HG02759 (cell line): ENCODE data around the gene SCAPER.
"Not testable (repeated sequence)": the region's sequence is repeated elsewhere in the genome, so short reads cannot be mapped to it uniquely, and the experiment has no call there.

Experiments used
- ATAC-seq: cut with Tn5 transposase; IDR thresholded peaks from one replicate; pipeline ENCODE4 v1.9.1; 2021; ENCODE audit warnings: mild to moderate bottlenecking, moderate library complexity; ENCODE audit not compliant: unreplicated experiment

SCAPER gene

GRCh38 chr15:76787273-76787672 is 117.9 kb downstream of the SCAPER start:
- ATAC-seq = no peak

DNA sequence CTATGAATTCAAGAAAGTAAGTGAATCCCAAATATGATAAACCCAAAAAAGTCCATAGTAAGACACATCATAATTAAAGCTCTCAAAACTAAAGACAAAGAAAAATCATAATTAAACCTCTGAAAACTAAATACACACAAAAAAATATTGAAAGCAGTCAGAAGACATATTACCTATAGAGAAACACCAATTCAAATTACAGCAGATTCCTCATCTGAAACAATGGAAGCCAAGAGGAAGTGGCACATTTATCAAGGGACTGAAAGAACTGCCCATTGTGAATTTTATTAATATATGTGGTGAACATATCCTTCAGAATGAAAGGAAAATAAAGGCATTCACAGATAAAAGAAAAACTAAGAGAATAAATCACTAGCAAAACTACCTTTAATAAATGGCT is 128.2 kb downstream of the SCAPER start:
- no peak for ATAC-seq

GRCh38 chr15:76776480-76776879 is 128.7 kb downstream of the SCAPER start:
- ATAC-seq = no peak

GRCh38 chr15:76773234-76773633 is 131.9 kb downstream of the SCAPER start:
- no peak for ATAC-seq

- no peak for ATAC-seq
Measured at GRCh38 chr15:76772776-76773175, 132.4 kb downstream of the SCAPER start.

DNA sequence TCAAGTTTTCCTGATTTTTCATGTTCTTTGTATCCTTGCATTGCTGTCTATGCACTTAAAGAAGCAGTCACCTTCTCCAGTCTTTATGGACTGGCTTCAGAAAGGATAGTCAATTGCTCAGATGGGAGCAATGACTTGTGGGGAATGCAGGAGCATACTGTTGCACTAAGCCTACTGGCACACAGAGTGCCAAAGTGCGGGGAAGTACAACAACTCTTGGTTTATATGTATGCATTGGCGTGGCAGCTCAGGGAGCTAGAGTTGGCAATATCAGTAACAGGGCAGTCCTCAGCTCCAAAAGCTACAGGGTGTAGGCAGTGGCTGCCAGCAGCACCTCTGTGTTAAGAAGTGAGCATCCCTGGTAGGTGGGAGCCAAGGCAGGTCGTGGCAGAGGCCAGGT is 141.1 kb downstream of the SCAPER start:
- no peak for ATAC-seq

GRCh38 chr15:76763554-76763953 is 141.6 kb downstream of the SCAPER start:
- ATAC-seq = no peak

DNA sequence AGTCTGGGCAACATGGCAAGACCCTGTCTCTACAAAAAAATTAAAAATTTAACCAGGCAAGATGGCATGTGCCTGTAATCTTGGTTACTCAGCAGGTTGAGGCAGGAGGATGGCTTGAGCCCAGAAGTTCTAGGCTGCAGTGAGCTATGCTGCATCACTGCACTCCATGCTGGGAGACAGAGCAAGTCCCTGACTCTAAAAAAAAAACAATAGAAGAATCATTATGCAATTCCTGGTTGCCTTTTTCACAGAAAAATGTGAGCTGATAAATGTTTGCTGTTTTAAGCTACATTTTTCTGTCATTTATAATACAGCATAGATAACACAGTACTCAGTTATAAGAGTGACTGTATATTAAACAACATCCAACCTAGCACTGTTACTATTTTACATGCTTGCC is 148.8 kb downstream of the SCAPER start:
- no peak for ATAC-seq

- no peak for ATAC-seq
Measured at GRCh38 chr15:76753771-76754170, 151.4 kb downstream of the SCAPER start.

DNA sequence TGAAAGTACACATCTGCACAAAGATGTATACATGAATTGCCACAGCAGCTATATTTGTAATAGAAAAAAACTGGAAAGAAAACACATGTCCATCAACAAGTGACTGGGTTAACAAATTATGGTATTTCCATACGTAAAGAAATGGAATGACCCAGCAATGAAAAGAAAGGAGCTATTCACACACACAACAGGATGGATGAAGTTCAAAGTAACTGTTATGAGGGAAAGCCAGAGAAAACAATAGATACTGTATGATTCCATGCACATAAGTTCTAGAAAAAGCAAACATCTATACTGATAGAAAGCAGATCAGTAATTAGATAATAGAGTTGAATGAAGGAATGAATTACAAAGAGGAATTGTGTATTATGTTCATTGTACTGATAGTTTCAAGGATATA is 152.0 kb downstream of the SCAPER start:
- no peak for ATAC-seq

DNA sequence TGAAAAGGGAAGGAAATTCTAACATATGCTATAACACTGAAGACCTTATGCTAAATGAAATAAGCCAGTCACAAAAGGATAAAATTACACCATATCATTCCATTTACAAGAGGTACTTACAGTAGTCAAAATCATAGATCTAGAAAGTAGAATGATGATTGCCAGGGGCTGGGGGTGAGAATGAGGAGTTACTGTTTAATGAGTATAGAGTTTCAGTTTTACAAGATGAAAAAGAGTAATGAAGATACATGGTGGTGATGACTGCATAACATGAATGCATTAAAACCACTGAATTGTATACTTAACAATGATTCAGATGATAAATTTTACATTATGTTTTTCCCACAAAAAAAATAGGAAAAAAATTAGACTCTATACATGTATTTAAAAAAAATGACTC is 152.6 kb downstream of the SCAPER start:
- no peak for ATAC-seq

- no peak for ATAC-seq
Measured at GRCh38 chr15:76737573-76737972, 167.6 kb downstream of the SCAPER start.

DNA sequence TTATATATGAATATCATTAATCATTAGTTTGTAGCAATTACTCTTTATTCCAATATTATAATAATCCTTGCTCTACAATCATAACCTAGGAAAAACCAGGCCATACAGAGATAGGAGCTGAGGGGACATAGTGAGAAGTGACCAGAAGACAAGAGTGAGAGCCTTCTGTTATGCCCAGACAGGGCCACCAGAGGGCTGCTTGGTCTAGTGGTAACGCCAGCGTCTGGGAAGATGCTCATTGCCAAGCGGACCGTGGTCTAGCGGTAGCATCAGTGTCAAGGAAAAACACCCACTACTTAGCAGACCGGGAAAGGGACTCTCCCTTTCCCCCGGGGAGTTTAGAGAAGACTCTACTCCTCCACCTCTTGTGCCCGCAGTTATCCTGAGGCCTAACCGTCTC is 172.8 kb downstream of the SCAPER start:
- ATAC-seq = not testable (repeated sequence)

GRCh38 chr15:76730262-76730661 is 174.9 kb downstream of the SCAPER start:
- ATAC-seq = no peak

DNA sequence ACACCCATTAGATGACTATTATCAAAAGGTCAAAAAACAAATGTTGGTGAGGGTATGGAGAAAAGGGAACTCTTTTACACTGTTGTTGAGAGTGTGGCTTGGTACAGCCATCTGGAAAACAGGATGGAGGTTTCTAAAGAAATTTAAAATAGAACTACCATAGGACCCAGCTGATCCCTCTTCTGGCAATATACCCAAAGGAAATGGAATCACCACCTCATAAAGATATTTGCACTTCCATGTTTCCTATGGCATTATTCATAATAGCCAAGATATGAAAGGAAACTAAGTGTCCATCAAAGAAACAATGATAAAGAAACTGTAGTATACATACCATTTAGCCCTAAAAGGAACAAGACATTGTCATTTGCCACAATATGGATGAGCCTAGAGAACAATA is 186.3 kb downstream of the SCAPER start:
- ATAC-seq = no peak

DNA sequence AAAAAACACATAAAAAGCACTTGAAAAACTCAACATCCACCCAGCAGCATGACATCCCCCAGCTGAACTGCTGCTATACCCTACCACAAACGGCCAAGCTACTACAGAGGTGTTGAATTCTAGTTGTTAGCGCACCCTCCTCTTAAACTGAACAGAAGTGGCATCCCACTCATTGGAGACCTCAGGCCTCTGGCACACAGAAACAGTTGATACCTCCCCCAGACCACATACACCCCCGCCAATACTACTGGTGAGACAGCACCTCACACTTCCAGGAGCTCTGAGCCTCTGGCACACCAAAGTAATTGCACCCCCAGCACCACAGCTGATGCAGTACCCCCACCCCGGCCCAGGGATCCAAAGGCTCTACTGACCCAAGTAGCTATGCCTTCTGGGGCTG is 190.2 kb downstream of the SCAPER start:
- no peak for ATAC-seq

GRCh38 chr15:76711351-76711827 is 193.8 kb downstream of the SCAPER start:
- ATAC-seq = no peak

- ATAC-seq = not testable (repeated sequence)
Measured at GRCh38 chr15:76704032-76704431, 201.1 kb downstream of the SCAPER start.

- ATAC-seq = no peak
Measured at GRCh38 chr15:76696840-76697239, 208.3 kb downstream of the SCAPER start.

- ATAC-seq = not testable (repeated sequence)
Measured at GRCh38 chr15:76692546-76692945, 212.6 kb downstream of the SCAPER start.

- ATAC-seq = not testable (repeated sequence)
Measured at GRCh38 chr15:76687592-76687991, 217.5 kb downstream of the SCAPER start.

GRCh38 chr15:76684002-76684401 is 221.1 kb downstream of the SCAPER start:
- ATAC-seq = no peak

DNA sequence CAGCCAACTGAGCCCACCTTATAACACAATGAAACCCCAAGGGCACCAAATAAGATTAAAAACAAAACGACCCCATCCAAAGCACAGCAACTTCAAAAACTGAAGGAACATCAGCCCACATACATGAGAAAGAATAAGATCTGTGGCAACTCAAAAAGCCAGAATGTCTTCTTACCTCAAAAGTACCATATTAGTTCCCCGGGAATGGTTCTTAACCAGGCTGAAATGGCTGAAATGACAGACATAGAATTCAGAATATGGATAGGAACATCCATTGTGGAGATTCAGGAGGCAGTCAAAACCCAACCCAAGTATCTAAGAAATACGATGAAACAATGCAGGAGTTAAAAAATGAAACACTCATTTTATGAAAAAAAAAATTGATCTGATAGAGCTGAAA is 222.3 kb downstream of the SCAPER start:
- ATAC-seq = no peak

DNA sequence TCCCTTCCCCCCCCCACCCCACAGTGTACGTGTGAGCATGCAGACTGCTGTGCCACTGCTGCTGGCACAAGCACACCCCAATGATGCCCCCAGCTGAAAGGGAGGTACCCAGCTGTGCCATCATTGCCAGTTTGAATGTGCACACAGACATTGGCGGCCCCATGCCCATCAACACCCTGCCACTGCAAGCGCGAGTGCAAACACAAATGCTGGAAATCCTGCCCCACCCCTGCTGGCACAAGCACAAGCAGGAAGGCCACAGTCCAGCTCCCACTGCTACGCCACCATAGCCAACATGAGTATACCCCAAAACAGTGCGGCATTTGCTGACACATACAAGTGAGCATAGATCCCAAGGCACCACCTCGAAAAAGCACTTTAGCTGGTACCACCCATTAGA is 222.9 kb downstream of the SCAPER start:
- no peak for ATAC-seq
